Measurements from ENCODE around the gene SLC5A10.

The SLC5A10 gene

GRCh38 chr17:19013806-19014627 lies 62.1 kb downstream of the SLC5A10 start:
- no peak overlapping the region for H3K4me3 ChIP-seq (ENCODE audit: low read depth, low read length)
- no peak for TF ChIP-seq CTCF (IDR thresholded peaks at IDR 0.05; ENCODE audit: borderline replicate concordance, insufficient read depth, low read depth, low read length)

- no peak for TF ChIP-seq CTCF (IDR thresholded peaks at IDR 0.05; ENCODE audit: borderline replicate concordance, insufficient read depth, low read depth, low read length)
Observed at GRCh38 chr17:19014628-19015215, 62.8 kb downstream of the SLC5A10 start.

GRCh38 chr17:19015428-19015827 lies 63.5 kb downstream of the SLC5A10 start:
- no peak for TF ChIP-seq CTCF (IDR thresholded peaks at IDR 0.05; ENCODE audit: borderline replicate concordance, insufficient read depth, low read depth, low read length)
- H3K4me3 ChIP-seq (ENCODE audit: low read depth, low read length) = no peak overlapping the region

More at GRCh38 chr17:19014628-19015215, 62.8 kb downstream of the SLC5A10 start:
- no peak overlapping the region for H3K4me3 ChIP-seq (ENCODE audit: low read depth, low read length)

- no peak overlapping the region for H3K4me3 ChIP-seq (ENCODE audit: low read depth, low read length)
- no peak for TF ChIP-seq CTCF (IDR thresholded peaks at IDR 0.05; ENCODE audit: borderline replicate concordance, insufficient read depth, low read depth, low read length)
Observed at GRCh38 chr17:19016297-19016696, 64.3 kb downstream of the SLC5A10 start.

- H3K4me3 ChIP-seq (ENCODE audit: low read depth, low read length) = no peak overlapping the region
- TF ChIP-seq CTCF (IDR thresholded peaks at IDR 0.05; ENCODE audit: borderline replicate concordance, insufficient read depth, low read depth, low read length) = no peak
Observed at GRCh38 chr17:19016881-19017280, 64.9 kb downstream of the SLC5A10 start.

- TF ChIP-seq CTCF (IDR thresholded peaks at IDR 0.05; ENCODE audit: borderline replicate concordance, insufficient read depth, low read depth, low read length) = no peak
- H3K4me3 ChIP-seq (ENCODE audit: low read depth, low read length) = no peak overlapping the region
Observed at GRCh38 chr17:19017401-19017800, 65.4 kb downstream of the SLC5A10 start.
